Measurements from ENCODE around the gene NEK11. TPM values are rescaled to one million over a fixed set of nuclear protein-coding genes. Genes with fewer than 3 reads are reported as not detected.
"Not testable (repeated sequence)": the region's sequence is repeated elsewhere in the genome, so short reads cannot be mapped to it uniquely, and the experiment has no call there.

The NEK11 gene
- total RNA-seq, 2 experiments from 2014 or later, result 1.1 to 1.6 TPM

DNA sequence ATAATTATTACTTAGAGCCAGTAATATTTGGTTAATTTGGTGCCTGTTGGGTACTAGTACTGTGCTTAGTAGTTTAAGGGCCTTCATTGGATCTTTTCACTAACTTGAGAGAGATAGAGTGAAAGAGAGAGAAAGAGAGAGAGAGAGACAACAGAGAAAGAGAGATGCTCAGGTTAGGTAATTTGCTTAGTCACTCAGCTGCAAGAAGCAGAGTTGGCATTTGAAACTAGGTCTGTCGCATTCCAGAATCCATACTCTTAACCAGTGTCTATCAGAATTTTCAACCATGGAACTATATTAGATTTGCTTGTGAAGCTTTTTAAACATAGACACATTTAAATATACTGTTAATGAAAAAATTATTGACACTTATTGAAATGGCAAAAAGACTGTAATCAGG is 323.8 kb downstream of the NEK11 start:
- ChIA-PET POLR2A (no interaction called here), CTCF (no interaction called here)
- H3K4me3 Mint-ChIP-seq, result no peak overlapping the region
- DNase-seq, result no peak
- H3K27ac Mint-ChIP-seq, result no peak overlapping the region
- no peaks in the 10 kb centered on the region for H3K9me3 Mint-ChIP-seq
- no peaks in the 10 kb centered on the region for H3K36me3 Mint-ChIP-seq (ENCODE audit: low read depth)
- peaks cover 2% of the 10 kb centered on the region for H3K4me1 Mint-ChIP-seq
- H3K27me3 Mint-ChIP-seq, result no peaks in the 10 kb centered on the region

DNA sequence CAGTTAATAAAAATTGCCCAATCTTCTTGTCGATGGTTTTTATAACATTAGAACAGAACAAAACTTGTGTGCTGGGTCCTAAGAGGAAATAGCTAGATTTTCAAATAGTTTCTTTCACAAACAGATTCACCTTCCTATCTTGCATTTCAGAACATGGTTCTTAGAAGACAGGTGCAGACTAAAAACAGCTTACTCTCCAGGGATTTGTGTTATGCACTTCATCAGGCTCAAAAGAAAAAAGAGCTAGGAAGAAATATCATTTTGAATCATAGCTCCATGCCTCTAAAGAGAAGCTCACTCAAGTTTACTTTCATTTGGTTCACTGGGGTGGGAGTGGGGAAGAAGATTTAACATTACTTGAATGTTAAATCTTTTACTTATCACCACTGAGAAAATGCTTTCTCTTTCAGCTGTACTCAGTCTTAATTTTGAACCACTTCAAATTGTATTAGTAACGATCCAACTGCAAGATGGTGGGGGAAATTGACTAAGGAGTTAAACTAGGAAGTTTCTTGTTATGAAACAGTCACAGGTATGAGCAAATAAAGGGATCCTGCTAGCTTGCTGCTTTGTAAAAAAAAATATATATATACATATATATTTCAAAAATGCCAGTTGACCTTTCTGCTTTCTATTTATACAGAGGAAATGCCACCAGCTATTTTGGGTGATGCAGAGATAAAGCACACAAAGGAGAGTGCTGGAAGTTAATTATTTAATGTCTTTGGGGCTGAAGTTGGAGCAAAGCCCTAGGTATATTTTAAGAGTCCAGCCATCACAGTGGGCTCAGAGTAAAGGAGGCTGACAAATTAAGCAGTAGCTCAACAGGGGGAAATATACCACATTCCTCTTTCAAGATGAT is 326.6 kb downstream of the NEK11 start:
- CTCF ChIA-PET, result no interaction called here
- Mint-ChIP-seq H3K4me1 (peaks cover 2% of the 10 kb centered on the region), H3K27ac (no peak overlapping the region), H3K4me3 (no peak overlapping the region), H3K27me3 (peaks cover 2% of the 10 kb centered on the region), H3K9me3 (no peaks in the 10 kb centered on the region), H3K36me3 (ENCODE audit: low read depth) (no peaks in the 10 kb centered on the region)
- POLR2A ChIA-PET, result interaction anchor here (0.6 kb wide), 1 partner anchor 61 kb away, joined by 3 read pairs; no protein-coding TSS in a partner anchor
- no peak for DNase-seq

DNA sequence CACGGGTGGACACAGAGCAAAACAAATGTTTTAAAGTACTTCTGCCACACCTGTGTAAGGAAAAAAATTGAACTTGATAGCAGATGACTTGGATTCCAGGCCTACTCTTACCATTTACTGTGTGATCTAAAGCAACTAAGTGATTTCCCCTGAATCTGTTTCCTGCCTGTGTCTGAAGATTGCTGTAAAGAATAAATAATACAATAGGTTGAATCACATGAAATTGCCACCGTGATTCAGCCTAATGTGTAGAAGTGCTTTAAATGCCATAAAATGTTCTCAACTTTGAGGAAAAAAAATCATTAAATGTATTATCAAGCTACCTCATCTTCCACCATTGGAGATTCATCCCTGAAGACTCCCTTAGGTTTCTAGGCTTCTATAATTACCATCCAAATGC is 327.3 kb downstream of the NEK11 start:
- Mint-ChIP-seq H3K27me3 (peaks cover 2% of the 10 kb centered on the region), H3K4me1 (peaks cover 2% of the 10 kb centered on the region)
- CTCF ChIA-PET, result no interaction called here

DNA sequence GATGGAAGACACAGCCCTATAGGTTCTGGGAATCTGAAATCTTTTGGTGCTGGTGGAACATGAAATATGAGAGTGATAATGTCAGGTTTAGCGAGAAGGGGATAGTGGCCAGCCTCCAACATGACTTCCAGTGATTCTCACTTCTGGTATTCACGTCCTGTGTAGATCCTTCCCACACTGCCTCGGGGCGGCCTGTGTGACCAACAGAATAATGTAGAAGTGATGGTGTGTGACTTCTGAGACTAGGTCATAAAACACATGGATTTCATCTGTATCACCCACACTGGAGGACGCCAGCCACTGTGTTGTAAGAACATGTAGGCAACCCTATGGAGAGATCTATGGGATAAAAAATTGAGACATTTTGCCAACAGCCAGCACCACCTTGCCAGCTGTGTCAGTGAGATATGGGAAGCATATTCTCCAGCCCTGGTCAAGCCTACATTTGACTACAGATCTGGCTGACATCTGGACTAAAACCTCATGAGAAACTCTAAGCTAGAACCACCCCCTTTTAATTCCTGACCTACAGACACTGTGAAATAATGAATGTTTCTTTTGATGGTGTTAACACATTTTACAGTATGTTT is 329.4 kb downstream of the NEK11 start:
- Mint-ChIP-seq H3K4me1 (peaks cover 4% of the 10 kb centered on the region), H3K9me3 (no peaks in the 10 kb centered on the region), H3K27ac (no peak overlapping the region), H3K27me3 (peaks cover 8% of the 10 kb centered on the region), H3K4me3 (no peak overlapping the region), H3K36me3 (ENCODE audit: low read depth) (no peaks in the 10 kb centered on the region)
- ChIA-PET POLR2A (no interaction called here), CTCF (interaction anchor here (0.5 kb wide), 1 partner anchor 205 kb away, joined by 3 read pairs; no protein-coding TSS in a partner anchor)
- no peak for DNase-seq

More for the DNA sequence above, 327.3 kb downstream of the NEK11 start:
- Mint-ChIP-seq H3K4me3 (no peak overlapping the region), H3K27ac (no peak overlapping the region), H3K36me3 (ENCODE audit: low read depth) (no peaks in the 10 kb centered on the region), H3K9me3 (no peaks in the 10 kb centered on the region)
- no peak for DNase-seq
- POLR2A ChIA-PET, result no interaction called here

DNA sequence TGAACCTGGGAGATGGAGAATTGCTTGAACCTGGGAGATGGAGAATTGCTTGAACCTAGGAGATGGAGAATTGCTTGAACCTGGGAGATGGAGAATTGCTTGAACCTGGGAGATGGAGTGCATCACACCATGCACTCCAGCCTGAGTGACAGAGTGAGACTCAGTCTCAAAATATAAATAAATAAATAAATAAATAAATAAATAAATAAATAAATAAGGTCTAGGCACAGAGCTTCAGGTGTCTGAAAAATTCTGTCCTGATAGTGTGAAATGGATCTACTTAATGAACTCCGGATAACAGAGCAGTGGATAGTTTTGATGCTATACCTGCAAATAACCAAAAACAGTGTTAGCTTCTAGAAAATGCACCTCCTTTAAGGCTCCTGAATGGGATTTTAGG is 330.6 kb downstream of the NEK11 start:
- H3K4me1 Mint-ChIP-seq, result peaks cover 14% of the 10 kb centered on the region
- H3K27me3 Mint-ChIP-seq, result peaks cover 19% of the 10 kb centered on the region
- DNase-seq, result no peak
- CTCF ChIA-PET, result no interaction called here
- no peaks in the 10 kb centered on the region for H3K9me3 Mint-ChIP-seq
- POLR2A ChIA-PET, result no interaction called here
- no peak overlapping the region for H3K4me3 Mint-ChIP-seq
- H3K36me3 Mint-ChIP-seq (ENCODE audit: low read depth), result no peaks in the 10 kb centered on the region
- H3K27ac Mint-ChIP-seq, result no peak overlapping the region

DNA sequence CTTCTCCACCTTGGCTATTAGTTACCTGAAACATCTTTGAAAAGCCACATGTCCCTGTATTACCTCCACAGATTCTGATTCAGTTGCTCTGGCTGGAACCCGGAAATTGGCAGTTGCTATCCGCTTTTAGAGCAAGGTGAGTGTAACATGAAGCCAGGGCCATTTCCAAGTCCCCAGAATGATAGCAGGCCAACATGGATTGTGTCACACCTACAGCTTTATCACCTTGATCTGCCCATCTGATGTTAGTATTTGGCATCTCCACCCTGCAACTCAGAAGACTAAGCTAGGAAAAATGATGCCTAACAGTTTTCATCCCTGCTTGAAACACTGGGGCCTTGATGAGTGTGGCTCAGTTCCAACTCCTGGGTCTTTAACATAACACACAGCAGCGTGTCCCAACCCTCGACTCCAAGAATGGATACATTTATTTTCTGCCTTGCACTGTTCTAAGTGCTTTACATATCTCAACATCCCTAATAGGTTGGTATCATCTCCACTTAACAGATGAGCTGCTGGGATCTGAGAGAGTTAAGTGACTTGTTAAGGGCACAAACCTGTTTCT is 333.6 kb downstream of the NEK11 start:
- DNase-seq, result no peak
- Mint-ChIP-seq H3K36me3 (ENCODE audit: low read depth) (no peaks in the 10 kb centered on the region), H3K4me1 (peaks cover 16% of the 10 kb centered on the region), H3K9me3 (no peaks in the 10 kb centered on the region), H3K27me3 (peaks cover 42% of the 10 kb centered on the region), H3K27ac (no peak overlapping the region), H3K4me3 (no peak overlapping the region)
- ChIA-PET CTCF (no interaction called here), POLR2A (no interaction called here)

DNA sequence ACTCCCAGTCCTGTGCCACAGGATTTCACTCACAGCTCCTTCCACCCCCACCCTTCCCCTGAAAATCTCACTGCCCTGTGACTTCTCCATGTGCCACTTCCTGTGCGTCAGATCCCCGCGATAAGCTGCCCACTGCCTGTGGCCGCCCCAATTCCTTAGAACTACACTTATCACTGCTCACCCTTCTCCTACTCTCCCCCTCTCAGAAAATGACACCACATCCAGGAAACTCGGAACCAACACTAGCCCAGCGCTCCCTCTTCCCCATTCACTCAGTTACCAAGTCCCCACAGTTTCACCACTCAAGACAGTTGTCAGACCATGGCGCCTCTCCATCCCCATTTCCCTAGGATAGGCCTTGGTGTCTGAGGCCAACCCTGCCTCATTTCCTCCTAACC is 334.4 kb downstream of the NEK11 start:
- peak overlapping the region; percentile 8 for H3K4me3 Mint-ChIP-seq
- H3K4me1 Mint-ChIP-seq, result peaks cover 16% of the 10 kb centered on the region
- CTCF ChIA-PET; H3K36me3 Mint-ChIP-seq (ENCODE audit: low read depth); POLR2A ChIA-PET; DNase-seq; H3K9me3 Mint-ChIP-seq; H3K27ac Mint-ChIP-seq: not testable (repeated sequence)
- H3K27me3 Mint-ChIP-seq, result peaks cover 49% of the 10 kb centered on the region

DNA sequence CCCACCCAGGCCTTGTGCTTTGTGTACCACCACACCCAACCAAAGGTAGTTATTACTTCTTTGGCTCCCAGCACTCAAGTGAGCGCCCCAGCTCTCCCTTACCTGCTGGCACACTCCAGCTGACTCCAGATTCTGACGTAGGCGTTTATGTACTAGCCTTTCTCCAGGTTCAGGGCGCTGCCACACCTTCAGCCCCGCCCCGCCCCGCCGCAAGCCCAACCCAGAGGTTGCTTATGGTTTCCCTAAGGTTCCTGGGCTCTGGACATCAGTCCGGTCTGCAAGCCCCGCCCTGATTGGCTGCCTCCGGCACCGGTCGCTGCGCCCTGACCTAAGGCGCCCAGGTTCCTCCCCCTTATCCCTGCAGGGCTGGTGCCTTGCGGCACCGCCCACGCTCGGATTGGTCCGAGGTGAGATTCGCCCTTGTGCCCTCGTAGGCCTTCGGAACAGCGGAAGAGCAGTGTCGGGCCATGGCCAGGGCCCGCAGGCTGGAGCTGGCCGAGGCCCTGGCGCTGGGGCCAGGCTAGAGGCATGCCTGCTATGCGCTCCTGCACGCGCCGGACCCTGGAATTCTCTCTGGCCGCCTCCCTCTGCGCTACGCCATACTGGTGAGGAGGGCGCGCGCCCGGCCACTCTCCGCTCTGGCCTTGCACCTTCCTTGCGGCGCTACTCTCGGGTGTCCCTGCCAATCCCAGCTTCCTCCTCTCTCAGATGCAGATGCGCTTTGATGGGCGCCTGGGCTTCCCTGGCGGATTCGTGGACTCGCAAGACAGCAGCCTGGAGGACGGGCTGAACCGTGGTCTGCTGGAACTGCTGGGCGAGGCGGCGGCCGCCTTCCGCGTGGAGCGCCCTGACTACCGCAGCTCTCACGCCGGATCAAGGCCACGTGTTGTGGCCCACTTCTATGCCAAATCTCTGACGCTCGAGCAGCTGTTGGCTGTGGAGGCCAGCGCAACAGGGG is 335.1 kb downstream of the NEK11 start:
- Mint-ChIP-seq H3K4me3 (peak overlapping the region; percentile 34), H3K27ac (no peak overlapping the region), H3K27me3 (peaks cover 51% of the 10 kb centered on the region), H3K36me3 (ENCODE audit: low read depth) (no peaks in the 10 kb centered on the region), H3K9me3 (no peaks in the 10 kb centered on the region), H3K4me1 (peaks cover 16% of the 10 kb centered on the region)
- DNase-seq, result no peak
- CTCF ChIA-PET, result no interaction called here
- POLR2A ChIA-PET, result no interaction called here

DNA sequence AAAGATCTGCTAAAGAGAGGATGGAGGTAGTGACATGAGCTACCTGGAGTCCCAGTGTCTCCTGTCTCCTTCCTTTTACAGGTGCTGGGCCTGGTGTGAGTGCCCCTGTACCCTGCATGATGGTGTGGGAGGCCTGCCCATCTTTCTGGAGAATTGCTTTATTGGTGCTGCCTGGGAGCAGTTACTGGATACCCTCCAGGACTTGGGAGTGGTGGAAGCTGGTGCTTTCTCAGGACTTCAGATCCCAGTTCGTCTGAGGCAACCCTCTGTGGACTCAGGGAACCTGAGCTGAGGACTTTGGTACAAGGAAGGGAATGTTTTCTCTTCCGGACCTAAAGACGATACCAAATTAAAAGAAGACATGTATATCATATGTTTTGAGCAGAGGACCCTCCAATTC is 336.6 kb downstream of the NEK11 start:
- Mint-ChIP-seq H3K4me3 (no peak overlapping the region), H3K27me3 (peaks cover 54% of the 10 kb centered on the region), H3K4me1 (peaks cover 16% of the 10 kb centered on the region), H3K9me3 (no peaks in the 10 kb centered on the region), H3K36me3 (ENCODE audit: low read depth) (no peaks in the 10 kb centered on the region), H3K27ac (no peak overlapping the region)
- ChIA-PET POLR2A (no interaction called here), CTCF (no interaction called here)
- no peak for DNase-seq

DNA sequence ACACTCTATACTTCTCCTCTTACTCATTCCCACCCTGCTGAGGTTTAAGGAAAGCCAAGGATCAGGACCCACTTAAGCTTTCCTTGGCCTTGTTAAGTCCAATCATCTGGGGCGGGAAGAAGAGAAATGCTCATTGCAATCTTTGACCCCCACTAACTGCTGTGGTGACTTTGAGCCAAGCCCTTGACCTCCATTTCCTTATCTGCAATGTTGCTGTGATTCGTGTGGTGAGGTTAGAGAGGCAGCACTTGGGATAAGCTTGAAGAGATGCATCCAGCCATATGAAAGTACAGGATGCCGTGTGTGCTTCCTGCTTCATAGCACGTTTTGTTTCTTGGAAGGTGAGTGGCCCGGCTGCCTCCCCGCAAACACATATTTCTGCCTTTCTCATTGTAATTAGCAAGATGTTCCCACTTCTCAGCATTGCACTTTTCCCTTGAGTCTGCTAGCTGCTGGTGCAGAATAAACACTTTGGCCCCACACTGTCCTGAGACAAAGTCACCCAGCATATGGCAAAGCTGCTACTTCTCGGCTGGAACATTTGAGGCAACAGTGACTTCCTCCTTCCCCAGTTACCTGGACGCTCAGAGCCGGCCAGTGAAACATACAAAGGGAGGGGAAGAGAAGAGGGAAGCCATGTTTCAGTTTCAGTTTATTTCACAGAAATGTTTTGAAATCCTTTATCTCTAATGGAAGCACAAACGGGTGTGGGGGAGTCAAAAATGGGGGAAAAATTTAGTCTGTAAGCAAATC is 344.4 kb downstream of the NEK11 start:
- H3K27me3 Mint-ChIP-seq, result peaks cover 7% of the 10 kb centered on the region
- peaks cover 9% of the 10 kb centered on the region for H3K4me1 Mint-ChIP-seq
- H3K4me3 Mint-ChIP-seq, result no peak overlapping the region
- no peak for DNase-seq
- H3K36me3 Mint-ChIP-seq (ENCODE audit: low read depth), result peaks cover 6% of the 10 kb centered on the region
- no peaks in the 10 kb centered on the region for H3K9me3 Mint-ChIP-seq
- ChIA-PET POLR2A (no interaction called here), CTCF (no interaction called here)
- peak overlapping the region; percentile 6 for H3K27ac Mint-ChIP-seq

DNA sequence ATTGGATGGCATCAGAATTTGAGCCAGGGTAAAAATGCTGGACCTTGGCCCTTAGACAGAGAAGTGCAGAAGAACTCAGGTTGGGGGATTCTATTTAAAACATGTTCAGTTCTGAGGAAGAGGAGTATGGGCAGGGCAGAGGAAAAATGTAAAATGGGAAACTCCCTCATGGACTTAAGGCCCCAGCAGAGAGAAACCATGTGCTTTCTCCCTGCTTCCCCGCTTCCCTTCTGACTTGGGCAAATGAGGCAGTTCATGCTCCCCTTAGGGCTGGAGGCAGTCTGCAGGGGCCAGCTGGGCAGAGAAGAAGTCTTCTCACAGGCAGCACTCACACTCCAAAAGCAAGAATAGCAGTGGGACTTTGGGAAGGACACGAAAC is 345.0 kb downstream of the NEK11 start:
- Mint-ChIP-seq H3K4me3 (no peak overlapping the region), H3K9me3 (no peaks in the 10 kb centered on the region), H3K4me1 (peaks cover 9% of the 10 kb centered on the region), H3K27me3 (peaks cover 5% of the 10 kb centered on the region), H3K27ac (no peak overlapping the region), H3K36me3 (ENCODE audit: low read depth) (peaks cover 6% of the 10 kb centered on the region)
- DNase-seq, result no peak
- POLR2A ChIA-PET, result no interaction called here
- CTCF ChIA-PET, result no interaction called here

DNA sequence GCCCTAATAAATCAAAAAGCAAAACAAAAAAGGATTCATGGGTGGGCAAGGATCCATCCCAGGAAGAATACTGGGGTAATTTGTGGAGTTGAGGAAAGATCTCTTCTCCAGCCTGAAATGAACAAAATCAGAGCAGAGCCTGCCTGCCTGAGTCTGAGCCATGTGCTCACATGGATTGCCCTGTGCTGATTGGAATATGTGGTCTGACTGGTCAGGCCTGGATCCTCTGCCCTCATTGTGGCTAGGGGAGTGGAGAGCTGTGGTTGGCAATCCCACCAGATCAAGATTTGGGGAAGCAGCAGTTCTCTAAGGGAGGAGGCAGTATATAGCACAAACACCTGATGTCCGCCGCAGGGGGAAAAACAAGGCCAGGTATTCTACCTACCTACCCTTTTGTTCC is 348.1 kb downstream of the NEK11 start:
- Mint-ChIP-seq H3K36me3 (ENCODE audit: low read depth) (peaks cover 9% of the 10 kb centered on the region), H3K4me1 (peaks cover 9% of the 10 kb centered on the region), H3K4me3 (no peak overlapping the region), H3K9me3 (no peaks in the 10 kb centered on the region), H3K27me3 (no peaks in the 10 kb centered on the region), H3K27ac (no peak overlapping the region)
- CTCF ChIA-PET, result no interaction called here
- POLR2A ChIA-PET, result no interaction called here
- DNase-seq, result no peak

Measured in activated CD4-positive, alpha-beta T cell treated with anti-CD3 and anti-CD28 coated beads, Interleukin-2, amount 10 ng/mL, durations not matched to agents 7 days and 5 days (primary cell).